Body of pancreas (tissue), 4 donors: Measurements from ENCODE around the gene BOC. TPM values are rescaled to one million over a fixed set of nuclear protein-coding genes. Genes with fewer than 3 reads are reported as not detected.

Experiments used
- ATAC-seq: fragments of 150-250 bp; one replicate; pipeline ENCODE4 v1.9.1; 2016
- DNase-seq, 4 donors: peaks; one replicate each; pipeline ENCODE4 v3.0.0-alpha.2; 2019
- H3K27ac ChIP-seq, 4 donors: fragments of 200-600 bp; sonication (generic); 1 replicate in 3 of 4; 2 replicates in 1 of 4; pipeline versions ENCODE4 v1.5.1 to v1.6.1; 2016 to 2019; ENCODE audit warnings: mild to moderate bottlenecking in 1 of 4, mixed read lengths in 1 of 4, moderate library complexity in 1 of 4
- H3K27me3 ChIP-seq, 2 donors: fragments of 200-600 bp; sonication (generic); one replicate each; pipeline ENCODE4 v1.6.0; 2016; ENCODE audit warnings: mild to moderate bottlenecking in 1 of 2
- H3K36me3 ChIP-seq, 2 donors: fragments of 200-600 bp; sonication (generic); replicated peaks in 1 of 2; 2 replicates each; pipeline ENCODE4 v1.5.1; 2016; ENCODE audit warnings: low read depth in 2 of 2; ENCODE audit not compliant: insufficient read depth in 1 of 2
- H3K4me1 ChIP-seq: fragments of 200-600 bp; sonication (generic); one replicate; pipeline ENCODE4 v1.6.0; 2016
- H3K4me3 ChIP-seq, 2 donors: fragments of 200-600 bp; sonication (generic); 1 replicate in 1 of 2; 2 replicates in 1 of 2; pipeline ENCODE4 v1.5.1; 2016 to 2019
- H3K9me3 ChIP-seq, 3 donors: fragments of 200-600 bp; sonication (generic); 1 replicate in 2 of 3; 2 replicates in 1 of 3; pipeline ENCODE4 v1.5.1; 2016
- POLR2A ChIP-seq, 3 donors: fragments of 450-650 bp; IDR thresholded peaks; one replicate each; pipeline ENCODE4 v1.6.1; 2016; ENCODE audit warnings: antibody characterized with exemption in 3 of 3, mild to moderate bottlenecking in 2 of 3
- WGBS, 2 donors: methylation state at CpG; one replicate each; pipeline ENCODE4 v1.1.5; 2017; 5-methylcytosine and 5-hydroxymethylcytosine counted together
- intact Hi-C: fragments of 100-400 bp; cut with DNase I; formaldehyde crosslinking; loops from one replicate; pipeline ENCODE4 v1.15.1; 2023
- total RNA-seq, 2 donors: library from RNA; depleted of rRNA; stranded (reverse); fragments of >200 nt; gene quantifications; one replicate each; pipeline ENCODE4 v1.1.0, GENCODE V29; 2016
- TF ChIP-seq, protein P1 (sequence below), 7 experiments: fragments of 450-650 bp in 4 of 7; fragments of 200-600 bp in 3 of 7; sonication (generic) in 3 of 7; IDR thresholded peaks; one replicate each; pipeline ENCODE4 v1.5.1; 2016 to 2019; ENCODE audit warnings: antibody characterized with exemption in 7 of 7

BOC gene
- total RNA-seq, 2 donors from 2014 or later = 22.7 to 29.6 TPM

DNA sequence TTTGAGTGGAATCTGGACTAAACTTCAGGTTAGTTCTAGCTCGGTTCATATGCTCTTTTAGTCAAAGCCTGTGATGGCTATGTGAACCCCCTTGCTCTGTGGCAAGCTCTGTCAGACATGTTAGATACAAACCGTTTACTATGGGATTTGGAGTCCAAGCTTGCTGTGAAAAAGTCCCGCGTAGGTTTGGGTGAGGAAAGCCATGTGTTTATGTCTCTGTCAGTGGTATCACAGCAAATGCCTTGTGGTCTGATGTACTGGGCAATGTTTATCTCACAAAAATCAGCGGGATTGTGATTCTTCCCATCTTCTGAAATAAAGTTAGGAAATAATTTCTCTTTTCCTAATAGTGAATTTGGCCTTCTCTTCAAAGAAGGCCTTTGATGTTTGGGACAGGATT is 5.0 kb downstream of the BOC start:
- Histone ChIP-seq H3K4me3 (no peak overlapping the region), H3K36me3 (no peaks in the 10 kb centered on the region), H3K9me3 (no peaks in the 10 kb centered on the region), H3K27ac (no peak overlapping the region), H3K4me1 (peaks cover 11% of the 10 kb centered on the region), H3K27me3 (no peaks in the 10 kb centered on the region)
- 86 to 90% methylated on average over 5 of the region's 5 CpGs for WGBS, 2 donors
- no peak for TF ChIP-seq POLR2A (IDR thresholded peaks at IDR 0.05)
- TF ChIP-seq, protein P1, sequence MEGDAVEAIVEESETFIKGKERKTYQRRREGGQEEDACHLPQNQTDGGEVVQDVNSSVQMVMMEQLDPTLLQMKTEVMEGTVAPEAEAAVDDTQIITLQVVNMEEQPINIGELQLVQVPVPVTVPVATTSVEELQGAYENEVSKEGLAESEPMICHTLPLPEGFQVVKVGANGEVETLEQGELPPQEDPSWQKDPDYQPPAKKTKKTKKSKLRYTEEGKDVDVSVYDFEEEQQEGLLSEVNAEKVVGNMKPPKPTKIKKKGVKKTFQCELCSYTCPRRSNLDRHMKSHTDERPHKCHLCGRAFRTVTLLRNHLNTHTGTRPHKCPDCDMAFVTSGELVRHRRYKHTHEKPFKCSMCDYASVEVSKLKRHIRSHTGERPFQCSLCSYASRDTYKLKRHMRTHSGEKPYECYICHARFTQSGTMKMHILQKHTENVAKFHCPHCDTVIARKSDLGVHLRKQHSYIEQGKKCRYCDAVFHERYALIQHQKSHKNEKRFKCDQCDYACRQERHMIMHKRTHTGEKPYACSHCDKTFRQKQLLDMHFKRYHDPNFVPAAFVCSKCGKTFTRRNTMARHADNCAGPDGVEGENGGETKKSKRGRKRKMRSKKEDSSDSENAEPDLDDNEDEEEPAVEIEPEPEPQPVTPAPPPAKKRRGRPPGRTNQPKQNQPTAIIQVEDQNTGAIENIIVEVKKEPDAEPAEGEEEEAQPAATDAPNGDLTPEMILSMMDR (IDR thresholded peaks at IDR 0.05) = no peak
- intact Hi-C loops = no loop called here
- DNase-seq = no peak
- no peak for ATAC-seq

DNA sequence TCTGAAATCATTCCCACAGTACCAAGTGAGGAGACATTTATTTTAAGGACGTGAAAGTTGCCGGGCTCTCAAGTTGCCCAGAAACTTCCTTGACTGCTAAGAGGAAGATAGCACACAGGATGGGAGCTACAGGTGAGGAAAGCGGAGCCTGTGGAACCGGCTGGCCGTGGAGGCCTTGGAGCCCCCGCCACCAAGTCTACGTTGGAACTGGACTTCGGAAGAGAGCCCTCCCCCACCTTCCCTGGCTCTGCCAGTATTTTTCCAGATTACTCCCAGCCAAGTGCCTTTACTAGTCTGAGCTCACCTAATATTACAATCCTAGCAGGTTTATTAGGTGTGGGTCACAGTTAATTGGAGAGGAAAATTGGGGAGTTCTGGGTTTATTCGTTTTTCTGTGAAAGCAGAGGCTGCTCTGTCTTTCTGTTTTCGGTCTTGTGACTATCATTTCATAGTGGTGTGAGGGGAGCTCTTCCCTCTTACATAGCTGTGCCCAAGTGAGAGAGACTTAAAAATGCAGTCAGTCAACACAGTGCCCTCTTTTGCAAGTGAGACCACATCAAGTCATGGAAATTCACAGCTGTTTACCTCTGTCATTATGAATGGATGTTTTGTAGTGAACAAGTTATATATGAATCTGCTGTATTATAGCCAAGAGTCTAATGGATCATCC is 6.8 kb downstream of the BOC start:
- TF ChIP-seq, protein P1 (IDR thresholded peaks at IDR 0.05) = no peak
- TF ChIP-seq POLR2A (IDR thresholded peaks at IDR 0.05) = no peak
- H3K9me3 ChIP-seq = no peaks in the 10 kb centered on the region
- H3K27ac ChIP-seq = no peak overlapping the region
- WGBS, 2 donors = 75 to 79% methylated on average over 10 of the region's 10 CpGs
- no peak overlapping the region for H3K4me3 ChIP-seq
- DNase-seq = peak in 1 of 4 donors; percentile 31
- ATAC-seq = no peak
- H3K36me3 ChIP-seq = no peaks in the 10 kb centered on the region
- intact Hi-C loops = no loop called here
- no peaks in the 10 kb centered on the region for H3K27me3 ChIP-seq
- H3K4me1 ChIP-seq = peaks cover 8% of the 10 kb centered on the region

DNA sequence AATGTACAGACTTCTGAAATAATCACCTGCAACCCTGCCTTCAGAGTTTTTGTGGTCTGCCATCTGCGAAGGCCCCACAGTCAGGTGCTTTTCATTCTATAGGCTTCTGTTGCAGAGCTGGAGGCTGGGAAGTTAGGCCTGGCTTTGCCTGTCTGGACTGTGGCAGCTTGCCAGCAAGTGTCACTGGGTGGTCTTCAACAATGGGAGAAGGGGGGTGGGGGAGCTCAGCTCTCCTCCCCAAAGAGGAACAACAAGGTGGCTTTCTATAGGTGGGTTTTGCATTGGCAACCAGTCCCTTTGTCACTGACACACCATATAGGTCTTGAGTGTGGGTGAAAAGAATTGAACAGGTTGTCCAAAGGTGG is 7.3 kb downstream of the BOC start:
- ATAC-seq = no peak
- WGBS, 2 donors = 88 to 100% methylated on average over 1 of the region's 1 CpG
- TF ChIP-seq, protein P1 (IDR thresholded peaks at IDR 0.05) = no peak
- TF ChIP-seq POLR2A (IDR thresholded peaks at IDR 0.05) = no peak

DNA sequence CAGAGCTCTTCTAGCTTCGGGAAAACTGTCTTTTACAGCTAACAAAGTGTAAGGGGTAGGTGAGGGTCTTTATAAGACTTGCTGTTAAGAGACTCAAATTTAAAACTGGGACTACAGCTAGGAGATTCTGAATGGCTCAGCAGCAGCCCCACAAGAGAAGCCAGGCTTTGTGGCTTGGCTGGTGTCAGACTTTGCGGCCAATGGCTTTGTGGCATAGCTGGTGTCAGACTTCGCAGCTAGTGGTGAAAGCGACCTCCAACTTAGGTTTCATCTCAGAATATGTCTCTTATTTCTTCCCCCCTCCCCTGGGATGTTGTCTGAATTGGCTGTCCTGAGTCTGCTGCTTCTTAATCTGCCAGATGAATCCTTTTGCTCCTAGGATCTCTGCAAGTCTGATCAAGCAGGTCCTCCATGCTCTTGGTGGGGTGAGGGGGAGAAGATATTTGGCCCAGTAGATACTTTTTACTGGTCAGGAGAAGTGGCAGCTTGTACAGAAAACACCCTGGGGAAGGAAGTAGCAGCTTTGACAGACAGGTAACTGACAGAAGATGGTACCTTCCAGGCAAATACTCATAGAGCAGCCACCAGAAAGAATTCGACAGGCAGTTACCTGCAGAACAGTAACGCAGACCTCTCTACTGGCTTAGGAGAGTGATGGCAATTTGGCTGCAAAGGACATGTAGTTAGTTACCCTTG is 8.4 kb downstream of the BOC start:
- no peak for ATAC-seq
- intact Hi-C loops = no loop called here
- no peak overlapping the region for H3K27ac ChIP-seq

More for the DNA sequence above, 7.3 kb downstream of the BOC start:
- Histone ChIP-seq H3K27ac (no peak overlapping the region), H3K36me3 (no peaks in the 10 kb centered on the region), H3K27me3 (no peaks in the 10 kb centered on the region), H3K4me3 (no peak overlapping the region), H3K9me3 (no peaks in the 10 kb centered on the region), H3K4me1 (peaks cover 5% of the 10 kb centered on the region)
- intact Hi-C loops = no loop called here
- no peak for DNase-seq

More for the DNA sequence above, 8.4 kb downstream of the BOC start:
- Histone ChIP-seq H3K36me3 (no peaks in the 10 kb centered on the region), H3K4me1 (peaks cover 5% of the 10 kb centered on the region), H3K27me3 (no peaks in the 10 kb centered on the region), H3K9me3 (no peaks in the 10 kb centered on the region), H3K4me3 (no peak overlapping the region)
- WGBS, 2 donors = 62 to 75% methylated on average over 6 of the region's 6 CpGs
- no peak for DNase-seq
- no peak for TF ChIP-seq POLR2A (IDR thresholded peaks at IDR 0.05)
- TF ChIP-seq, protein P1 (IDR thresholded peaks at IDR 0.05) = no peak
